Transverse colon (tissue), 4 donors: ENCODE measurements around the gene CFAP46.

Experiments used
- CTCF ChIP-seq, 5 experiments: fragments of 200-600 bp in 3 of 5; fragments of 450-650 bp in 2 of 5; sonication (generic) in 3 of 5; IDR thresholded peaks; 1 replicate in 2 of 5; 2 replicates in 3 of 5; pipeline ENCODE4 v1.5.1; 2016 to 2017; ENCODE audit warnings: antibody characterized with exemption in 5 of 5, inconsistent platforms in 3 of 5, mild to moderate bottlenecking in 2 of 5, moderate library complexity in 1 of 5
- EP300 ChIP-seq: sonication (generic); formaldehyde crosslinking; IDR thresholded peaks from one replicate; pipeline ENCODE4 v1.6.1; 2017; ENCODE audit warnings: antibody characterized with exemption, low read depth
- POLR2A ChIP-seq: fragments of 450-650 bp; IDR thresholded peaks from one replicate; pipeline ENCODE4 v1.6.1; 2016; ENCODE audit warnings: antibody characterized with exemption, mild to moderate bottlenecking, moderate library complexity
- POLR2AphosphoS5 ChIP-seq, 3 donors: sonication (generic); formaldehyde crosslinking; IDR thresholded peaks; one replicate each; pipeline ENCODE4 v1.6.1; 2016; ENCODE audit warnings: antibody characterized with exemption in 3 of 3

GRCh38 chr10:132958883-132959558, 16.7 kb upstream of the CFAP46 start:
- no peak for TF ChIP-seq CTCF (IDR thresholded peaks at IDR 0.05)
- no peak for TF ChIP-seq POLR2A
- TF ChIP-seq EP300: no peak
- TF ChIP-seq POLR2AphosphoS5 (IDR thresholded peaks at IDR 0.05): no peak
